OCI-LY1 (cell line): Measurements from ENCODE around the gene FLAD1.

Experiments
- CTCF ChIP-seq: fragments of 200-600 bp; sonication (generic), shearing (Covaris generic); IDR thresholded peaks from 2 replicates; pipeline ENCODE4 v1.5.1; 2017; ENCODE audit warnings: mild to moderate bottlenecking, antibody characterized with exemption, low read length, moderate library complexity, mixed read lengths
- EZH2 ChIP-seq: fragments of 200-600 bp; sonication (generic), shearing (Covaris generic); IDR thresholded peaks from 2 replicates; pipeline ENCODE4 v1.8.0; 2017; ENCODE audit warnings: borderline replicate concordance, mixed run types, mild to moderate bottlenecking, antibody characterized with exemption, low read length, moderate library complexity, mixed read lengths

- TF ChIP-seq CTCF, result no peak
- no peak for TF ChIP-seq EZH2
Observed at GRCh38 chr1:154987326-154987725, 4.2 kb downstream of the FLAD1 start.
